SK-MEL-5 (cell line): ENCODE measurements around the gene QRFPR. TPM values are rescaled to one million over a fixed set of nuclear protein-coding genes. Genes with fewer than 3 reads are reported as not detected.
"Not testable (repeated sequence)": the region's sequence is repeated elsewhere in the genome, so short reads cannot be mapped to it uniquely, and the experiment has no call there.

ENCODE experiments used
- DNase-seq: peaks from one replicate; pipeline ENCODE4 v3.0.0-alpha.2; 2016; ENCODE audit warnings: low read depth, low spot score
- in situ Hi-C: cut with HindIII; loops from 2 replicates; pipeline ENCODE4 v1.10.0; 2016; ENCODE audit warnings: low sequenced_read_pairs, high pct_unique_total_duplicates, low pct_unique_long_range_greater_than_20kb
- total RNA-seq: library from RNA; depleted of rRNA; stranded (reverse); fragments of >200 nt; shearing (Covaris generic); gene quantifications from 2 replicates; pipeline ENCODE4 v1.2.3, GENCODE V29; 2014

Gene QRFPR
- total RNA-seq, 1 experiment from 2014 or later, result not detected

GRCh38 chr4:121358473-121358872 is 22.3 kb downstream of the QRFPR start:
- no peak for DNase-seq
- in situ Hi-C loops, result no loop called here

DNA sequence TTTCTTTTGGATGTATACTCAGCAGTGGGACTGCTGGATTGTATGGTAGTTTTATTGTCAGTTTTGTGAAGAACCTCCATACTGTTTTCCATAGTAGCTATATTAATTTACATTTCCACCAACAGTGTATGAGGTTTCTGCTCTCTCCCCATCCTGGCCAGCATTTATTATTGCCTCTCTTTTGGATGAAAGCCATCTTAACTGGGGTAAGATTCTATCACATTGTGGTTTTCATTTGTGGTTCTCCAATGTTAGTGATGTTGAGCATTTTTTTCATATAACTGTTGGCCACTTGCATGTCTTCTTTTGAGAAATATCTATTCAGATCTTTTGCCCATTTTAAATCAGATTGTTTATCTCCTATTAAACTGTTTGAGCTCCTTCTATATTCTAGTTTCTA is 27.6 kb downstream of the QRFPR start:
- no peak for DNase-seq
- in situ Hi-C loops, result no loop called here

DNA sequence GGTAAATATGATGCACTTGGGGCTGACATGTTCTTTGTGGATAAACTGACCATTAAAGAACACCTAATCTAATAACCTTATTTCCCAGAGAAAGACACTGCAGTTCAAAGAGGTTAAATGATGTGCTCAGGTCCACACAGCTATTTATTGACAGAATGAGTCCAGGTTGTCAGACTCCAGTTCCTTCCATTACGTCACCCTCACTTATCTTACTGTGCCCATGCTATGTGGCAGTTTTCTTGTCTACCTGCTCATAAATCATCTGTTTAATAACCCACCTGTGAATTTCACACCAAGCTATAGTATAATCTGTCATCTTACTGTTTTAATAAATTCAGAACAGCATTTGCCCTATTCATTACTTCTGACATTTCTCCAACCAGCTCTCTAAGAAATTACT is 36.7 kb downstream of the QRFPR start:
- in situ Hi-C loops, result no loop called here
- DNase-seq, result no peak

DNA sequence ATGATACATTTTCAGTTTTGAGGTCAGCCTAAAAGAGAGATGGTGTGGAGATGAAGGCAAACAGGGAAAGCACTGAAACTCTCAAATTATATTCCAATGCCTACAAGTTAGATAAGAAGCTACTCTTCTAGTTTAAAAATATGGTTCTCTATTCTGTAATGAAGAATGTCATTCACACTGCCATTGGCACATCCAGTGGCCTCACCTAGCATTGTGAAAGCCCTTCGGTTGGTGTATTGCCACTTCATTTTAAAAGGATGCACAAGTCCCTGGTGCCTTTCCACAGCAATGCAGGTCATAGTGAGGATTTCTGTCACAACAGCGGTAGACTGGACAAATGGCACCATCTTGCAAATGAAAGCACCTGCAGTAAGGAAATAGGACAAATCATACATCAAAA is 40.6 kb downstream of the QRFPR start:
- in situ Hi-C loops, result no loop called here
- no peak for DNase-seq

DNA sequence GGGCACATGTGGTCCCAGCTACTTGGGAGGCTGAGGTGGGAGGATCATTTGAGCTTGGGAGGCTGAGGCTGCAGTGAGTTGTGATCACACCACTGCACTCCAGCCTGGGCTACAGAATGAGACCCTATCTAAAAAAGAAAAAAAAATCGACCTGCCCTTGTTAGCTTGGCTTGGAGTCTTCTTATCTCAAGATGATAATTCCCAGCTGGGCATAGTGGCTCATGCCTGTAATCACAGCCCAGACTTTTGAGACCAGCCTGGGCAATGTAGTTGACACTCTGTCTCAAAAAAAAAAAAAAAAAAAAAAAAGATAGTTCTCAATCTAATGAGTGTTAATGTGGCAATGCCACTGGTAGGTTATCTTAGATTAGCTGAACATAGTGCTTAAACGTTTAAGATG is 41.0 kb downstream of the QRFPR start:
- in situ Hi-C loops, result no loop called here
- no peak for DNase-seq

- in situ Hi-C loops, result no loop called here
- DNase-seq, result no peak
Observed at GRCh38 chr4:121339307-121339706, 41.5 kb downstream of the QRFPR start.

- in situ Hi-C loops, result no loop called here
Observed at GRCh38 chr4:121338518-121338917, 42.3 kb downstream of the QRFPR start.

GRCh38 chr4:121336706-121337105 is 44.1 kb downstream of the QRFPR start:
- no peak for DNase-seq
- in situ Hi-C loops, result no loop called here

More at GRCh38 chr4:121338518-121338917, 42.3 kb downstream of the QRFPR start:
- DNase-seq, result no peak

DNA sequence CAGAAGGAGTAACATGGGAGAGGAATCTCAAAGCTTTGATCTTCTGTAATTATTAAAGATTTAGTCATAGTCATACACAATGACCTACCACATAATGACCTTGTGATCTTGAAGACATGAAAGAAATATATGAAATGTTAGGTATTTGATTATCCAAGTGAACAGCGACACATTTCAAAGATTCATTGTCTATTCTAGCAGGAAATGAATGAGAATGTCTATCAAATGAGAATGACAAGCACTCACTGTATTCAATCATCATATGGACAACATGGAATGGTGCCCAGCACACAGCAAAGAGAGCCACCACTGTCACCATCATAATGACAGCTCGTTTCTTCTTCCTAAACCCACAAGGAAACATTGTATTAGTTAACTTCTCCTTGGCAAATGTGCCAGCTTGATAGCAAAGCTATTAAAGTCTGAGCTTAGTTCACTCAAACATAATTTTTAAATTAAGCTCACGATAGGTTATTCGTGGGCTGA is 50.6 kb downstream of the QRFPR start:
- peak; percentile 5 for DNase-seq
- in situ Hi-C loops, result no loop called here

DNA sequence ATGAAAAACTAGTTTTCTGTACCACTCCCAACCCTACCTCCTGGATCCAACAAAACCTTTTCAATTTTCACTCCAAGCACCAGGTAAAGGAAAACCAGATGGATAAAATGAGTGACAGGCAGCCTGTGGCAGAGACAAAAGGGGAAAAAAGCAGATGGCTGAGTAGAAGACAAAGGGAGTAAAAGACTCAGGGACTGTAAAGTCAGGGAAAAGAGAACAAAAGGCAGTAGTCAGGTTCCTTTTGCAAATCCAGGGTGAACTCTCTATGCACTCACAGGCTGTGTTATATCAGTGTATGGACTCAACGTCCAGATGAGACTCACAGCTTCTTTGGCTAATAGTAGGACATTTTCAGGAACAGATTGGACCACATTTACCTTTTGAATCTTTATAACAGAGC is 54.2 kb downstream of the QRFPR start:
- in situ Hi-C loops, result no loop called here

GRCh38 chr4:121324331-121324730 is 56.5 kb downstream of the QRFPR start:
- in situ Hi-C loops, result no loop called here
- no peak for DNase-seq

More for the DNA sequence above, 54.2 kb downstream of the QRFPR start:
- DNase-seq, result no peak

GRCh38 chr4:121321466-121321865 is 59.4 kb downstream of the QRFPR start:
- no peak for DNase-seq
- in situ Hi-C loops, result no loop called here

- in situ Hi-C loops, result no loop called here
- DNase-seq, result no peak
Observed at GRCh38 chr4:121316091-121316490, 64.7 kb downstream of the QRFPR start.

DNA sequence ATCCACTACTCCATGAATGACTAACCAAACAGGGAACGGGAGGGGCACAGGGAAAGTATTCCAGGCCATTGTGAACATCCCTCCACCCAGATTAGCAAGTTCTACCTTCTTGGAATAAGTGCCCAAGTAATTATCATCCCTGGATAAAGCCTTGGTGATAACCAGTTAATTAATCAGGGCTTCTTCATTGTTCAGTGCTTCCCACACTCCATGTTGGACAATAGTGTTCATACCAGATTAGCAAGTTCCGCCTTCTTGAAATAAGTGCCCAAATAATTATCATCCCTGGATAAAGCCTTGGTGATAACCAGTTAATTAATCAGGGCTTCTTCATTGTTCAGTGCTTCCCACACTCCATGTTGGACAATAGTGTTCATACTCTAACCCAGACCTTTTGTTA is 67.4 kb downstream of the QRFPR start:
- DNase-seq, in situ Hi-C loops: not testable (repeated sequence)

- no peak for DNase-seq
- in situ Hi-C loops, result no loop called here
Observed at GRCh38 chr4:121308828-121309227, 72.0 kb downstream of the QRFPR start.

DNA sequence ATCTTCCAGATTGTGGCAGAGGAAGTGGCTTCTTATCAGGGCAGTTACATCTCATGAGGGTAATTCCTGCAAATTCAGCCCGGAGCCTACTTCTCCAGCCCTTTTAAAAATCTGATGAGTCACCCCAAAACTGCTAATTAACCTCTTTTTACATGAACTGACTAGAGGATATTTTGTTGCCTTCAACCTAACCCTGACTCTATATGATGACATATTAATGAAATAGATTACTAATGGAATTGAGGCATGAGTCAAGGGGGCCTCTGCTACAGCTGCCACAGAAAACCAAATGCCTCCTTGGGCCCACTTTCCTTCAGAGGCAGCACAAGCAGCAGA is 72.5 kb downstream of the QRFPR start:
- in situ Hi-C loops, result no loop called here
- DNase-seq, result no peak

- in situ Hi-C loops, result no loop called here
- peak; percentile 62 for DNase-seq
Observed at GRCh38 chr4:121307445-121308327, 73.1 kb downstream of the QRFPR start.

DNA sequence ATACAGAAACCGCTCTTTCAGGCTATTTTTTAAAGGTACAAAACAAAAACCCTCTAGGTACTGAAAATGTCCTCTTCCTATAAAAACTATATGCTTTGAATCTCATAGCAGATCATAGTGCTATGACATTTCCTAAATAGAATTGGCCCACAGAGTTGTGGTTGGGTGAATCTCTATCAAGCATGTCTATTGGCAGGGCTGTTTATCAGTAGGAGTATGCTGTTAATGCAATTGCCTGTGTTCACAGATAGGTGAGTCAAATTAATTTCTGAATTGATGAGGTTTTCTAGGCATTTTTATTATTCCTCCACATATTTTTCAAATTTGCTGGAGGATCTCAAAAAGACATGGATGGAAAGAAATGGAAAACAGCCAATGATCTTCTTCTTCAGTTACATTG is 73.9 kb downstream of the QRFPR start:
- in situ Hi-C loops, result no loop called here

DNA sequence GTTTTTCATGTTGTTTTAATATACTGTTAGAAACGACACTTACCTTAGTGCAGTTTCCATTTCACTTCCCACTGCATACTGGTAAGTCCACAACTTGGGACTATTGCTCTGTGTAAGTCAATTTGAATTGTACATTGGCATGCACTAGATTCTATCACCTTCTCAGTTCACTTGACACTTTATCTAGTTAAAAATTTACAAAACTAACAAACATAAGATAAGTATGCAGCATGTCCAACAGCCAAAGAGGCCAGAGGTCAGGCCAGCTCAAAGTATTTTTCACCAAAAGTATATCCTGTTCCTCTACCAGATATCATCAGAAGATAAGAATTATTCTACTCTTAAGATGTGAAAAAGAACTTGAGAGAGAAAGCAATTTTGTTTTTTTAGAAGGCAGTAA is 75.9 kb downstream of the QRFPR start:
- no peak for DNase-seq
- in situ Hi-C loops, result no loop called here

More for the DNA sequence above, 73.9 kb downstream of the QRFPR start:
- no peak for DNase-seq
